Measurements from ENCODE around the gene ATG16L1.
"Not testable (repeated sequence)": the region's sequence is repeated elsewhere in the genome, so short reads cannot be mapped to it uniquely, and the experiment has no call there.

The ATG16L1 gene

DNA sequence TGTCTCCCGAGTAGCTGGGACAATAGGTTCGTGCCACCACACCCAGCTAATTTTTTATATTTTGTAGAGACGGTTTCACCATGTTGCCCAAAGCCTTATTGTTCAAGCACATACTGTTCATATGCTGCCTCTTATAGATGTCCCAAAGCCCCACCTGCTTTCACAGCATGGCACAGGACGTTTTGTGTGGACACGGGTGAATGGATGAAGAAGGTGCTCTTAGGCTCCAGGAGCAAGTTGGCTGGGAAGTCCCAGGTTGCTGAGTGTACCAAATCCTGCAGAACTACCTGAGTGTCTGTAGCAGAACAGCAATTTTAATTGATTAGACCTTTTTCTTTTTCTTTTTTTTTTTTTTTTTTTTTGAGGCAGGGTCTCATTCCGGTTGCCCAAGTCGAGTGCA, 45.6 kb downstream of the ATG16L1 start:
- DNase-seq, result no peak

DNA sequence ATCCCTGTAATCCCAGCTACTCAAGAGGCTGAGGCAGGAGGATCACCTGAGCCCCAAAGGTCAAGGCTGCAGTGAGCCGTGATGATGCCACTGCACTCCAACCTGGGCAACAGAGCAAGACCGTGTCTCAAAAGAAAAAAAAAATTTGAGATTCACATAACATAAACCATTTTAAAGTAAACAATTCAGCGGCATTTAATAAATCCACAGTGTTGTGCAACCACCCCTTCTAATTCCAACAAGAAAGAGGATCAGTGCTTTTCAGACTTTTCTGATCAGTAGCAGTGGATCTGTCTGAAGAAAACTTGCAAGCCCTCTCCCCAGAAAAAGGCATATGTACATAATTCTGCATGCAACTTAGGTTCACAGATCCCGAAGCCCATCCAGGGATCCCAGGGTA, 48.9 kb downstream of the ATG16L1 start:
- DNase-seq, result no peak

DNA sequence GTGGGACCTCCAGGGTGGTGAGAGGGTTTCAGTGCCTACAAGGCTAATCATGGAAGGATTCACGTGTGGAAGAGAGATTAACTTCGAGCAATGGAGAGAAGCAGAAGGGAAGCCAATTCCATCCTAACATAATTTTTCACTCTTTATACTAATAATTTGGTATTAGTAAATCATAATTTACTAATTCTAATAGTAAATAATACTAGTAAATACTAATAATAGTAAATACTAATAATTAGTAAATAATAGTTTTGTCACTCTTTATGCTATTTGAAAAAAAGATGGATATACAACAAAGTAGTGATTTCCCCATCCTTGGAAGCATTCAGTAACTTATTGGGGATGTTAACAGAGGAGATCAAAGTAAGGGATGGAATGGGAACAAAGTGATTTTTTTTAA, 49.8 kb downstream of the ATG16L1 start:
- no peak for DNase-seq

DNA sequence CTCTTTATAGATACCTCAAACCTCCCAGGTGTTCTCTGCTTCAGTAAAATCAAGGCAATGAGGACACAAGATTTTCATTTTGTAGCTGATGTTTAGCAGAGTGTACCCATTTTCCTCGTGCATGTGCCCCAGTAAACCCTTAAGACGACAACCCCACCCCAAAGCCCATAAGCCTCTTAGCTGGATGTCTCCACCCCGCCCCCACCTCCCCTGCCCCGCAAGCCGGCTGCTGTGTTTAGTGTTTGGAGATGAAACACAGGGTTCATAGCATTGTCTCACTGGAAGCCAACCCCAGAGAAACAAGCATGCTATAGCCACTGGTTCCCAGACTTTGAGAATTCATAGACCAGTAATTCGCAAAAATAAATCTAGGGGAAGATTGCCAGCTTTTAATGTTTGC, 50.3 kb downstream of the ATG16L1 start:
- no peak for DNase-seq

DNA sequence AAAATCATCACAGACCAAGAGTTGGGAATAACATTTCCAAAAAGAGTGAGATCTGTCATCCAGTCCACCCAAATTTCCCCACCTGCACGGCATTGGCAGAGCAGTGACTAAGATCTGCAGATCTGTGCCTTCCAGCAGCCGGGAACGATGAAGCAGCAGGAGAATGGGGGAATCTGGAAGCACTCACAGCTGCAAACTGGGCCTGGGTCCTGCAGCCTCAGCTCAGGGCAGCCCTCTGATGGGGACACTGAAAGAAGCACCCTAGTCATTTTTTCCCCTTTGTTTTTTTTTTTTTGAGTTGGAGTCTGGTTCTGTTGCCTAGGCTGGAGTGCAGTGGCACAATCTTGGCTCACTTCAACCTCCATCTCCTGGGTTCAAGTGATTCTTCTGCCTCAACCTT, 51.8 kb downstream of the ATG16L1 start:
- no peak for DNase-seq

DNA sequence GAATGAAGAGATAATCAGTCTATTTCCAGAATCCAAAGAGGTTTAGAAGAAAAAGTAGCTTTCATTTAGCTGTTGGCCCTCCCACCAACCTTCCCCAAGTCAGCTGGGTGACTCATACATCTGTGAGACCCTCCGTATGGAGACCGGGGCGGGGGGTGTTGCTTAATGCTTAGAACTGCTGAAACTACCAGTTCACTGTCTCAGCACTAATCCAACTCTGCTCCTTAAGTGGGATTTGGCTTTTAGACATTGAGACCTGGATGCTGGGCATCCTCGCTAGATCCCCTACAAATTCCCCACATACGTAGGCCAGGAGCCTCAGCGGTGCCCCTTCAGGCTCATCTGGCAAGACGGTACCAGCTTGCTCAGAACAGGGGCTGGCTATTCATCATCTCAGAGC, 56.1 kb downstream of the ATG16L1 start, which contains the start of gene SAG:
Gene SAG (plus strand): TSS at position 252 of the 400 bp plus-strand sequence. CDS start 1,374 bp downstream, outside the sequence.
- no peak for DNase-seq

DNA sequence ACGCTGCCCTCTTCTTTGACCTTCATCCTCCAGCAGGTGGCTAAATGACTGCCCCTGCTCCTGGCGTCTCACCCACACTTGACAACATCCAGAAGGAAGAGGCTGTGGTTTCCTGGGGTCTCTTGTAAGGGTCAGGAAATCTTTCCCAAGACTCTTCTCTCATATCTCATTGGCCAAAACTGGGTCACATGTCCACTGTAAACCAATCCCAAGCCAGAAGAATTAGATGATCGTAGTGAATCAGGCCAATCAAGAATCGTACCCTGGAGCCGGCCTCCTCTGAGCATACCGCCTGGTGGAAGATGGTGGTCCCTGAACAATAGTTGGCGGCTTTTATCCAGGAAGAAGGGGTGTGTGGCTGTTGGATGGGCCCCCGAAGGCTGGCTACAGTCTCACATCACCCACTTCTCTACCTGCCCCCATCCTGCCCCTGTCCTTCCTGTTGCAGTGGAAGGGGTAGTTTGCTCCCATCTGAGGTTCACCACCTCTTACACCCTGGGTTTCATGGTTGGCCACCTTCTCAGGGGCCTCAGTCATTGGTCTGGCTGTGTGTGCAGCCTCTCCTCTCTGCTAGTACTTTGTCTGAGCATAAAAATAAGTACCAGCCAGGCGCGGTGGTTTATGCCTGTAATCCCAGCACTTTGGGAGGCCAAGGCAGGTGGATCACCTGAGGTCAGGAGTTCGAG, 59.9 kb downstream of the ATG16L1 start:
- DNase-seq, result no peak

DNA sequence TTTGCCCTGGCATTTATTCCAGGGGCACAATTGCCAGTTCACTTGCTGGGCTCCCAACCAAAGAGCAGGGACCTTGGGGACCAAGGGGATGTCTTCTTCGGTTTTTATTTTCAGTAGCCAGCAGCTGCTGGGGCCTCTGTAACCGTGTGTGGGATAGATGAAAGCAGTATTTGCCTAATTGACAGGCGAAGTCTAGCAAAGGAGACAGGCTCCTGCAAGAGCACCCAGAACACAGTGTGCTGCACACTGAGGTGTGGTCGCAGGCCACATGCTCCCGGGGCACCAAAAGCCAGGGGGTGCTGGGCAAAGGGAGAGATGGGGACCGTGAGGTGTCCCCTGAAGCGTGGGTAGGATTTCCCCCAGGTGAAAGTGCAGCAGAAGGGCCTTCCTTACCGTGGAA, 61.4 kb downstream of the ATG16L1 start:
- DNase-seq, result no peak

DNA sequence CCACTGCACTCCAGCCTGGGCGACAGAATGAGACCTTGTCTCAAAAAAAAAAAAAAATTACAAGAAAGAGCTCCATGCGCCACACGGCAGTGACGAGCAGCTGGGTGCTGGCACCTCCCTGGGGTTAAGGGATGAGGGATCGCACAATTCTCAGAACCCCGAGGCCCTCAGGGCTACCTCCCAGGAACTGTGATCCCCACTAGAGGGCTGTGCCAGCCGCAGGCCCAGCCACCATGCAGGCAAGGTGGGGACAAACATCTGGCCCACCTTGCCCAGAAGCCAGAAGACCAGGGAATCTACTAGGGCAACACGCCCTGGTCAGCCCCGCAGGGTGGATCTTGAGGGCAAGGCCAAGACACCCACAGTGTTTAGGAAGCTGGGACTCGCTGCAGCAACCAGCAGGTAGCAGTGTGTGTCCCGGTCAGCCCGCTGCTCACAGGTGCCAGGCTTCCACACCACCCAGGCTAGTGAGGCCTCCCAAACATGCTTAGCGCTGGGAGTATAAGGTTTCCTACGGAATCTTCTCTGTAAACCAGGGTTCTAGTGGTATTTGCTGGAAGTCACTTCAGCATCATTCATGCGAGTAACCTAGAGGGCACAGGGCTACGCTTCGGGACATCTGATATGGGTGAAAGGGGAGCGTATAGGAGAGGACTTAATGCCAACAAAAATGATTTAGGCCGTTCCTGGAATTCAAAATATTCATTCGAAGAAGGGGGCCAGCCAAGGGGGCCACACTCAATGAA, 62.9 kb downstream of the ATG16L1 start:
- DNase-seq, result no peak

DNA sequence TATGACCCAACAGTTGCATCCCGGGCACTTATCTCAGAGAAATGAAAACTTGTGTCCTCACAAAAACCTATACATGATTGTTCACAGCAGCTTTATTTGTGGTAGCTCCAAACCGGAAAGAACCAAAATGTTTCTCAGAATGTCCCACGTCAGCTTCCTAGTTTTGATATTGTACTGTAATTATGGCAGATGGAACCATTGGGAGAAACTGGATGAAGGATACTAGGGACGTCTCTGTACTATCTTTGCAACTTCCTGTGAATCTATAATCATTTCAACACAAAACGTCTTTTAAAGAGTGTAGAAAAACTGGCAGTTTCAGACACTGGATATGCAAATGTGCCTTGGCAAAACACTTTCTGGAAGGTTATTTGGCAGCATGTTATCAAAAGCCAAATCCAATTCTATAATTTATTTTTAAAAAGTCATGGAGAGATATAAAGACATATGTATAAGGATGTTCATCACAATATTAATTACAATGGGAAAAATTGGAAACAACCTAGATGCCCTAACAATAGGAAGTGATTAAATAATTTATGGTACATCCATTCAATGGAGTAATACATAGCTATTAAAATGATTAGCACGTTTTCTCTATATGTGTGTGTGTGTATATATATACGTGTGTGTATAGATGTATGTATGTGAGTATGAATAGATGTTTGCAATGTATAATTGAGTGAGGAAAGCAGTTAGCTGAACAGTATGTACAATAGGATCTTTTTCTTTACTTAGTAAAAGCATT, 65.9 kb downstream of the ATG16L1 start:
- DNase-seq, result no peak

DNA sequence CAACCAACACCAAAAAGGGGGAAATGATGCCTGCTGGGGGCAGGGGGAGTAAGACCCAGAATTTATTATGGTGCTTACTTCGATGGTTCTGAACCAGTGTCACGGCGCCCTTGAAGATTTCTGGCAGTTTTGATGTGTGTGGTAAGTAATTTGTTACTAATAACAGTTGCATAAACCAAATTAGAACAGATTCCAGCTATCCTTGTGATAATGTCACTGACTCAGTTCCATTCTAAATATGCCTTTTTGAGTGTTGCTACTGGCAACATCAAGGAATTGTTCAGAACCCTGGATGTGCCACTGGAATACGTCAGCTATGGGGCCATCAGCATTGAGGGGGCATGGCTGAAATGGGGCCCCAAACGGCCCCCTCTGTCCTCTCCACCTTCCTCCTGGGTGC, 67.8 kb downstream of the ATG16L1 start:
- no peak for DNase-seq

DNA sequence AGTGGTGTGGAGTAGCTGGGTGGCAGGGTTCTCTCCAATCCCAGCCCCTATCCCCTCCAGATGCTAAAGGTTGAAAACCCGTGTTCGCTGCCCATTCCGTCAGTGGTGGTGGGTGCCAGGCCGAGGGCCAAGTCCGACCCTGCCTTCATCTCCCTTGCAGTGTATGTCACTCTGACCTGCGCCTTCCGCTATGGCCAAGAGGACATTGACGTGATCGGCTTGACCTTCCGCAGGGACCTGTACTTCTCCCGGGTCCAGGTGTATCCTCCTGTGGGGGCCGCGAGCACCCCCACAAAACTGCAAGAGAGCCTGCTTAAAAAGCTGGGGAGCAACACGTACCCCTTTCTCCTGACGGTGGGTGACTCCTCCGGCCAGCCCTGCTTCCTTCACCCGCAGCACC, 69.0 kb downstream of the ATG16L1 start:
- no peak for DNase-seq

DNA sequence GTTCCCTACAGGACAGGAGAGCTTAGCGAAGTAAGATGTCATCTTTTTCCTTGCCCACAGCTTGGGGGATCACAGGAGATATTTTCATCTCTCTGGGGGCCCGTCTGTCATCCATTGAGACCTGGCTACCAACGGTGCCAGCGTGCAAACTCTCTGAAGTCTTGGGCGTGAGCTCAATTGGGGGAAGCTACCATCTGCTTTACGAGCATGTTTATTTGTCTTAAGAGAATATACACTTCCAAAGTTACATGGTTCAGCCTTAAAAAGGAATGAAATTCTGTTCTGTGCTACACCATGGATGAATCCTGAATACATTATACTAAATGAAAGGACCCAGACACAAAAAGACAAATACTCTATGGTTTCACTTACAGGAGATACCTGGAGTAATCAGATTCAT, 69.7 kb downstream of the ATG16L1 start:
- no peak for DNase-seq

DNA sequence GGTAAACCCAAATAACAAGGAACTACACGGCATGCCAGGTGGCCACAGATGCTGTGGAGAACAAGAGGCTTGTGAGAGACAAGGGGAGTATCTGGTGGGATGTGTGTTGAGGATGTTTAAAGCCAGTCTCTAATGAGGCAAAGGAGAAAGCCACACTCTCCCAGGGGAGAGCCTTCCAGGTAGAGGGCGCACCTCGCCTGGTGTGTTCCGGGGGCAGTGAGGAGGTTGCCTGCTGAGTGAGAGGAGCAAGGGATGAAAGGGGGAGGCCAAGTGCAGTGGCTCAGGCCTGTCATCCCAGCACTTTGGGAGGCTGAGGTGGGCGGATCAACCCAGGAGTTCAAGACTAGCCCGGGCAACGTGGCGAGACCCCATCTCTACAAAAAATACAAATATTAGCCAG, 72.4 kb downstream of the ATG16L1 start:
- DNase-seq, result no peak

DNA sequence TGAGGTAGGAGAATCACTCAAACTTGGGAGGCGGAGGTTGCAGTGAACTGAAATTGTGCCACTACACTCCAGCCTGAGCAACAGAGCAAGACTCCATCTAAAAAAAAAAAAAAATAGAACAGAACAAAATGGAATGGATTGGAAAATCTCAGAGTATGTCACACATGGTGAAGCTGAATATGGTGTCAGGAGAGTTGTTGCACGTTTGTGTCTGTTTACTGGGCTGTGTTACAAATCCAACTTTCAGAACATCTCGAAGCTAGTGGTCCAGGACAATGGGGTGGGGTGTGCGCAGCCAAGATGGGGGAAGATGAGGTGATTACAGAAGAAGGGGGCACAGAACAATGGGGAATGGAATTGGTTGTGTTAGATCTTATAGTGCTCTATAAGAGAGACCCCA, 73.8 kb downstream of the ATG16L1 start:
- no peak for DNase-seq

DNA sequence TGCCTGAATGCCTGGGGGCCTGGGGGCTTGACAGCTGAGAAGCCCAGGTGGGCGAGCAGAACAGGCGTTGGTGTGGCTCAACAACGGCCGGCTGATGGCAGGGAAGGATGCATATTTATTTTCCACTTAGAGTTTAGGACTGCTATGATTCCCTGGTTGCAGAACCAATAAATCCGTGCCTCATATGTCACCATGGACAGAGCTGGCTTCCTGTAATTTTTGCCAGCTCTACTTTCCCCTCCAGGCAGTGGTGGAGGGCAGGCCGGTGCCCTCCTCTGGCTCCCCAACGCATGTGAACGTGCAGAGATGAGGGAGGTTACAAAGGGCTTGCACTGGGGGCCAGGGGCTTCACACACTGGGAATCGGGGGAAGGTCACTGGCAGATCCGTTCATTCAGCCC, 74.3 kb downstream of the ATG16L1 start:
- DNase-seq, result no peak

DNA sequence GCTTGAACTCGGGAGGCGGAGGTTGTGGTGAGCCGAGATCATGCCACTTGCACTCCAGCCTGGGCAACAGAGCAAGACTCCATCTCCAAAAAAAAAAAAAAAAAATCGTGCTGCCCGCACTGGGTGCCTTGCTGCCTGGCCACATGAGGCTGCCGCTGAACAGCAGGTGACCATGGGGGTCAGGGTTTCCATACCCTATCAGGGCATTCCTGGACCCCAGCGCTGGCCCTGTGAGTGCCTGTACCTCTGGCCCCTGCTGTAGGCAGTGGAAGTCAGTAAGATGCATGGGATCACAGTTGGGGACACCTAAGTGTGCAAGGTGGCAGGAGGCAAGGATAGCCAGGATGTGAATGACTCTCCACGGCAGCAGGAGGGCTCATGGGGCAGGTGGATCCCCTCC, 75.0 kb downstream of the ATG16L1 start:
- no peak for DNase-seq

DNA sequence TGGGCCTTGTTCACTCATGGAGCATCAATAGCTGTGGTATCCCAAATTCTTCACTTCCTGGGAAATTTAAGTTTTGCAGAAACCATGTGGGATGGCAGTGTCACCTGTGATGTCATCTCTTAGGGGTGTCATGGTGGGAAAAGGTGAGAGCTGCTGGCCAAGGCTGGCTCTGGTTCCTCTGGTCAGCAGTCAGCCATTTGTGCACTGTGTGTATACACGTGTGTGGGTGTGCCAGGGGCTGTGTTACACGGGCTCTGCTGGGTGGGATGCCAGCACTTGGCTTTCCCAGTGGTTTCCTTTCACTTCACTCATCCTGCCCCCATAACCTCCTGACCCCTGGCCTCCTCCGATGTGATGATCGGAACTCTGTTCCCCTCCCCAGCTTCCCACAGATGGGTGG, 77.4 kb downstream of the ATG16L1 start:
- DNase-seq, result no peak

DNA sequence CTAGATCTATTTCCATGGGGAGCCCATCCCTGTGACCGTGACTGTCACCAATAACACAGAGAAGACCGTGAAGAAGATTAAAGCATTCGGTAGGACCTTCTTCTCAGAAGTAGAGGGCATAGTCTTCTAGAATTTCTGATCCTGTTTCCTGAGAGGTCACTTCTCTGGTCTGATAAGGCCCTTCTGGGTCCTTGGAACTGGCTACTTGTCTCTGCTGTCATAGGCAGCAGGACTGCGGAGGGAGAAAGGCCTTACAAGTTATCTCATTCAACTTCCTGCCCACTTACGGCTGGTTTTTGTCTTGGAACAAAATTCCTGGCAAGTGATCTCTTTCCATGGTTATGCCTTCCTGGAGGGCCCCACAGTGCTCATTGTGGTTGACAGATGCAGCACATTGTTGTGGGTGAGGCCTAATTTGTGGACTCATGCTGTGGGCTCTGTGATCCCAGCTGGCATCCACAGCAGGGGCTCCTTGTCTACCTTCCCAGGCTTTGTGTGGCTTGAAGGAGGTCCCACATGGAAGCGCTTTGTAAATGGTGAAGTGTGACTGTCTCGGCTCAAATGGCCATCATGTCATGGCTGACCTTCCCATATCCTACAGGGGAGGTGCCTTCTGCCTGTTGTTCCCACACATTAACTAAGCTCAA, 78.1 kb downstream of the ATG16L1 start:
- no peak for DNase-seq

DNA sequence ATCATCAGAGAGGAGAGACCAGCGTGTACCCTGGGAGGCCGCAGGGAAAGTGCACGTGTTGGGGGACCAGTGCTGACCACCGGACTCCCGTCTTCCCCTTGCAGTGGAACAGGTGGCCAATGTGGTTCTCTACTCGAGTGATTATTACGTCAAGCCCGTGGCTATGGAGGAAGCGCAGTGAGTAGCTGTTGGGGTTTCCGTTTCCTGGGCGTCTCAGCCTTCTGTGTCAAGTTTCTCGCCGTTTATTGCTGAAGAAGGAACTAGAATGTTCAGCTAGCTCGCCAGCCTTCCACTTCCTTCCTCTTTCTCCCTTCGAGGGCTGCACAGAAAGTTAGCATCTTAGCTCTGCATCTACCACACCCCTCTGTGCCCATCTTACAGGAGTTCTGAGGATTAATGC, 80.1 kb downstream of the ATG16L1 start:
- DNase-seq, result peak; percentile 66

DNA sequence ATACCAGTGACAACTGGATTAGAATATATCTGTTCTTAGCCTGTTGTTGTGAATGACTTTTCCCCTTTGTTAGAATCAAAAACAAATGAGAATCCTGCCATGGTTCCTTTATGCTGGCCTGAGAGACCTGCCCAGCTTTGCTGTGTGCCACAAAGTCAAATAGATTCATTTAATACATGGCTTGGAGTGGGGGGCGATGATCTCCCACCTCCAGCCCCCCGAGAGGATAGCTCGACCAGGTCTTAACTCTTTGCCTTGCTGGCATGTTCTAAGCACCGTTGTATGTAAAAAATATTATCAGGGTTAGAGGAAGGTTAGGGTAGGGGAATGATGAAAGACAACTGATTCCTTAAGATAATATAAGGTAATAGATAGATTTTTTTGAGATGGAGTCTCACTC, 80.7 kb downstream of the ATG16L1 start:
- no peak for DNase-seq

DNA sequence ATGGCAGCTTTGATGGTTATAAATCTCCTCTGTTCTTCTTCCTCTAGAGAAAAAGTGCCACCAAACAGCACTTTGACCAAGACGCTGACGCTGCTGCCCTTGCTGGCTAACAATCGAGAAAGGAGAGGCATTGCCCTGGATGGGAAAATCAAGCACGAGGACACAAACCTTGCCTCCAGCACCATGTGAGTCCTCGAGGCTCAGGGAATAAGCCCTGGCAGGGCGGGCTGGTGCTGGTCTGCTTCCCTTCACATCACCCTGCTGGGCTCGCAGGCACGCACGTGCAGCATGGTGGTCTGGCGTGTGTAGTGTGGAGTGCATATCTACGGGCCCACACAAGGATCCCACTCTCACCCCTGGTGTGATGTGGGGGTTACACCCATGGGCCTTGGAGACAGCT, 83.4 kb downstream of the ATG16L1 start:
- DNase-seq, result no peak

DNA sequence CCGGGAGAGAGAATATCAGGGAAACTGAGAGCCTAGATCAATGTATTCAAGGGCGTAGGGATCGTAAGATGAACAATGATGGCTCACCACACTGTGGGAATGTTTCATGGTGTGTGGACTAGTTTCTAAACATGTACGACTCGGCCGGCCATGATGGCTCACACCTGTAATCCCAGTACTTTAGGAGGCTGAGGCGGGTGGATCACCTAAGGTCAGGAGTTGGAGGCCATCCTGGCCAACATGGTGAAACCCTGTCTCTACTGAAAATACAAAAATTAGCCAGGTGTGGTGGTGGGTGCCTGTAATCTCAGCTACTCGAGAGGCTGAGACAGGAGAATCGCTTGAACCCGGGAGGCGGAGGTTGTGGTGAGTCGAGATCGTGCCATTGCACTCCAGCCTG, 84.6 kb downstream of the ATG16L1 start:
- DNase-seq, result not testable (repeated sequence)

DNA sequence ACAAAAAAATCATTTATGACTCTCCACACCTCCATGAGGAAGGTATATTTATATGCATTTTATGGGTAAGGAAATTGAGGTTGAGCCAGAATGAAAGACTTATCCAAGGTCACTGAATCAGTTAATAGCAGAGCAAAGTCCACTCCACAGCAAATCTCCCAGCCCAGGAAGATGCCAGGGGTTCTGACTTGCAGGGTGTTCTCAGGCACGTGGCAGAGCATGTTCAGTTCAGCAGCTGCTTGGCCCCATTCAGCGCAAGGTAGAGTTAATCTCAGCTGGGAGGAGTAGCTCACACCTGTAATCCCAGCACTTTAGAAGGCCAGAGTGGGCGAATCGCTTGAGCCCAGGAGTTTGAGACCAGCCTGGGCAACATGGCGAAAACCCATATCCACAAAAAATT, 85.1 kb downstream of the ATG16L1 start:
- DNase-seq, result no peak

Data from activated CD4-positive, alpha-beta T cell treated with anti-CD3 and anti-CD28 coated beads for 48 hours (primary cell).